HG02571 (cell line): ENCODE data around the gene TMLHE.
"Not testable (repeated sequence)": the region's sequence is repeated elsewhere in the genome, so short reads cannot be mapped to it uniquely, and the experiment has no call there.

ENCODE experiments used
- ATAC-seq: cut with Tn5 transposase; IDR thresholded peaks from one replicate; pipeline ENCODE4 v1.9.1; 2021; ENCODE audit warnings: mild to moderate bottlenecking, moderate library complexity; ENCODE audit not compliant: unreplicated experiment

Gene TMLHE

GRCh38 chrX:155505296-155505695 is 107.5 kb downstream of the TMLHE start:
- ATAC-seq = no peak

GRCh38 chrX:155495134-155495533 is 117.6 kb downstream of the TMLHE start:
- ATAC-seq = not testable (repeated sequence)

- ATAC-seq = not testable (repeated sequence)
These were observed 121.3 kb downstream of the TMLHE start for GRCh38 chrX:155491421-155491820.

- not testable (repeated sequence) for ATAC-seq
These were observed 135.6 kb downstream of the TMLHE start for GRCh38 chrX:155477136-155477535.

GRCh38 chrX:155466269-155466938 is 146.3 kb downstream of the TMLHE start:
- ATAC-seq = peak; percentile 63

GRCh38 chrX:155460501-155460900 is 152.3 kb downstream of the TMLHE start:
- not testable (repeated sequence) for ATAC-seq

GRCh38 chrX:155458471-155458870 is 154.3 kb downstream of the TMLHE start, which contains the start of gene F8A3:
TSS of gene F8A3 (minus strand) at chrX:155458620. CDS start at chrX:155458600, 20 bp downstream.
- ATAC-seq = peak; percentile 76

- ATAC-seq = peak; percentile 49
These were observed 154.8 kb downstream of the TMLHE start for GRCh38 chrX:155457761-155458447.

GRCh38 chrX:155441097-155441496 is 171.7 kb downstream of the TMLHE start:
- ATAC-seq = no peak
